ENCODE measurements around the gene CAMK4.

- TF ChIP-seq, protein P1, sequence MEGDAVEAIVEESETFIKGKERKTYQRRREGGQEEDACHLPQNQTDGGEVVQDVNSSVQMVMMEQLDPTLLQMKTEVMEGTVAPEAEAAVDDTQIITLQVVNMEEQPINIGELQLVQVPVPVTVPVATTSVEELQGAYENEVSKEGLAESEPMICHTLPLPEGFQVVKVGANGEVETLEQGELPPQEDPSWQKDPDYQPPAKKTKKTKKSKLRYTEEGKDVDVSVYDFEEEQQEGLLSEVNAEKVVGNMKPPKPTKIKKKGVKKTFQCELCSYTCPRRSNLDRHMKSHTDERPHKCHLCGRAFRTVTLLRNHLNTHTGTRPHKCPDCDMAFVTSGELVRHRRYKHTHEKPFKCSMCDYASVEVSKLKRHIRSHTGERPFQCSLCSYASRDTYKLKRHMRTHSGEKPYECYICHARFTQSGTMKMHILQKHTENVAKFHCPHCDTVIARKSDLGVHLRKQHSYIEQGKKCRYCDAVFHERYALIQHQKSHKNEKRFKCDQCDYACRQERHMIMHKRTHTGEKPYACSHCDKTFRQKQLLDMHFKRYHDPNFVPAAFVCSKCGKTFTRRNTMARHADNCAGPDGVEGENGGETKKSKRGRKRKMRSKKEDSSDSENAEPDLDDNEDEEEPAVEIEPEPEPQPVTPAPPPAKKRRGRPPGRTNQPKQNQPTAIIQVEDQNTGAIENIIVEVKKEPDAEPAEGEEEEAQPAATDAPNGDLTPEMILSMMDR (IDR thresholded peaks at IDR 0.05 in 8 of 11, conservative IDR thresholded peaks at IDR 0.05 in 3 of 11), result no peak
- TF ChIP-seq POLR2A (IDR thresholded peaks at IDR 0.05), result no peak
These were observed 3.1 kb downstream of the CAMK4 start for GRCh38 chr5:111227226-111227782.
